Measurements from ENCODE around the gene SPSB2.

The SPSB2 gene

DNA sequence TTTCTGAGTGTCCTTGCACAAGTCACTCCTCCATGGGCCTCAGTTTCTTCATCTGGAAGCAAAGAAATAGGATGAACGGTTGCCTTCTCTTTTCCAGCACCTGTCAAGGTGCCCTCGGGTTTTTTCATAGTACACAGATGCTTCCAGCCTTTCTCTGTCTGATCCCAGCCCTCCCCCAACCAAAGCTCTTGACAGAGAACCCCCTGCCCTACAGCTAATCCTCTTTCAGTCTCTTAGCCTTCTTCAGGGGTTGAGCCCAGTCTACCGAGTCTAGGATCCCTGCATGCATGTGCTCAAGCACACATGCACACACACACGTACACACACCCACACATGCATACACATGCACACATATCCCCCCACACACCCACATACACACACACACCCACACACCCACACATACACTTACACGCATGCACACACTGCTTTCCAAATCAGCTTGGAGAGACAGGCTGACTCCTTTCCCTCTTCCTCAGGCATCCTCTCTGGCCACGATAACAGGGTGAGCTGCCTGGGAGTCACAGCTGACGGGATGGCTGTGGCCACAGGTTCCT, 26.7 kb downstream of the SPSB2 start:
- H3K4me3 ChIP-seq (ENCODE audit: low read depth, low read length) = no peak overlapping the region
- TF ChIP-seq CTCF (IDR thresholded peaks at IDR 0.05; ENCODE audit: control insufficient read depth, extremely low read depth, insufficient read depth) = no peak
- DNase-seq (ENCODE audit: low read depth) = no peak

- H3K4me3 ChIP-seq (ENCODE audit: low read depth, low read length) = no peak overlapping the region
- no peak for DNase-seq (ENCODE audit: low read depth)
- no peak for TF ChIP-seq CTCF (IDR thresholded peaks at IDR 0.05; ENCODE audit: control insufficient read depth, extremely low read depth, insufficient read depth)
Observed at GRCh38 chr12:6845395-6845794, 27.7 kb downstream of the SPSB2 start.

GRCh38 chr12:6843118-6843902, 29.8 kb downstream of the SPSB2 start:
- no peak for DNase-seq (ENCODE audit: low read depth)
- no peak overlapping the region for H3K4me3 ChIP-seq (ENCODE audit: low read depth, low read length)
- no peak for TF ChIP-seq CTCF (IDR thresholded peaks at IDR 0.05; ENCODE audit: control insufficient read depth, extremely low read depth, insufficient read depth)

DNA sequence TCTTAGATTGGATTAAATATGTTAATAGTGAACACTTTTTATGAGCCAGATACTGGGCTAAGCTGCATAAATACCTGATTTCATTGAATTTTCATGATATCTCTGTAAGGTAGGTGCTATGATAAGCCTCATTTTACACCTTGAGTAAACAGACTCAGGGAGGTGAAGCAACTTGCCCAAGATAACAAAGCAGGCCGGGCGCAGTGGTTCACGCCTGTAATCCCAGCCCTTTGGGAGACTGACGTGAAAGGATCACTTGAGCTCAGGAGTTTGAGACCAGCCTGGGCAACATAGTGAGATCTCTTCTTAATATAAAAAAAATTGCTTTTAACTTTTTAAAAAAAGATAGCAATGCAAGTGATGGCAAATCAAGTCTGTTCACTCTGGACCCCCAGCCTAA, 31.0 kb downstream of the SPSB2 start:
- no peak for TF ChIP-seq CTCF (IDR thresholded peaks at IDR 0.05; ENCODE audit: control insufficient read depth, extremely low read depth, insufficient read depth)
- no peak overlapping the region for H3K4me3 ChIP-seq (ENCODE audit: low read depth, low read length)
- no peak for DNase-seq (ENCODE audit: low read depth)

- no peak for TF ChIP-seq CTCF (IDR thresholded peaks at IDR 0.05; ENCODE audit: control insufficient read depth, extremely low read depth, insufficient read depth)
- no peak within 1 kb of the TSS for H3K4me3 ChIP-seq (ENCODE audit: low read depth, low read length)
- no peak for DNase-seq (ENCODE audit: low read depth)
Observed at GRCh38 chr12:6840761-6841515, 32.2 kb downstream of the SPSB2 start, which contains the start of gene GNB3. GNB3 (plus strand) TSS chr12:6840925; CDS start chr12:6841288, 363 bp downstream.

DNA sequence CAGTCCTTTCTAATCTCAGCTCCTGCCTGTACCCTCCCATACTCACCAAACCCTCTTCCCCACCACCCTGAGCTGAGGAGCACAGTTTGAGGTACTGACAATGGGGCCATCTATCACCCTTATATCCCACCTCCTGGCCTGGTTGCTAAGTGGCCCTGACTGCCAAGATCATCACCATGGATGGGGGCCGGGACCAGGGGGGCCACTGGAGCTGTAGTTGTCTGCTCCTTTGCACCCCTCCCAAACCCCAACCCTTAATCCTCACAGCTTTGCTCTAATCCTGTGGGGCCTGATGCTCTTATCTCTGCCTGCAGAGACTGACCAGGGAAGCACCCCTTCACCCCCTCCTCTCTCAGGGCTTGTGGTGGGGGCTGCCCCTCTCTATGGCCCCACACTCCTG, 32.8 kb downstream of the SPSB2 start:
- TF ChIP-seq CTCF (IDR thresholded peaks at IDR 0.05; ENCODE audit: control insufficient read depth, extremely low read depth, insufficient read depth) = no peak
- no peak overlapping the region for H3K4me3 ChIP-seq (ENCODE audit: low read depth, low read length)
- no peak for DNase-seq (ENCODE audit: low read depth)
